NB4 (cell line): ENCODE data around the gene OBP2A.

Source experiments
- DNase-seq: peaks from one replicate; pipeline ENCODE4 v3.0.0; 2010; ENCODE audit warnings: low read depth
- H3K4me3 ChIP-seq: one replicate; pipeline ENCODE4 v1.5.1; 2011; ENCODE audit warnings: mild to moderate bottlenecking, low read depth, low read length, moderate library complexity
- MYC ChIP-seq: IDR thresholded peaks from 2 replicates; pipeline ENCODE4 v1.6.1; 2011; ENCODE audit warnings: low read depth, low read length
- POLR2A ChIP-seq: IDR thresholded peaks from 2 replicates; pipeline ENCODE4 v1.6.1; 2011; ENCODE audit warnings: mild to moderate bottlenecking; ENCODE audit not compliant: insufficient read length; ENCODE audit errors: extremely low read depth
- TF ChIP-seq, protein P1 (sequence below): IDR thresholded peaks from one replicate; pipeline ENCODE4 v1.5.1; 2012; ENCODE audit warnings: low read depth, low read length
- TF ChIP-seq, protein P2 (sequence below): IDR thresholded peaks from 2 replicates; pipeline ENCODE4 v1.6.1; 2011; ENCODE audit warnings: low read depth, low read length

OBP2A gene

GRCh38 chr9:135520916-135521607, 24.9 kb upstream of the OBP2A start, which contains the start of gene LCN1:
Gene LCN1, plus strand, starts transcription at chr9:135521440. Its CDS starts 58 bp downstream, at chr9:135521498.
- DNase-seq = no peak
- H3K4me3 ChIP-seq = no peak within 1 kb of the TSS
- TF ChIP-seq POLR2A (no peak), MYC (no peak)
- TF ChIP-seq, protein P1, sequence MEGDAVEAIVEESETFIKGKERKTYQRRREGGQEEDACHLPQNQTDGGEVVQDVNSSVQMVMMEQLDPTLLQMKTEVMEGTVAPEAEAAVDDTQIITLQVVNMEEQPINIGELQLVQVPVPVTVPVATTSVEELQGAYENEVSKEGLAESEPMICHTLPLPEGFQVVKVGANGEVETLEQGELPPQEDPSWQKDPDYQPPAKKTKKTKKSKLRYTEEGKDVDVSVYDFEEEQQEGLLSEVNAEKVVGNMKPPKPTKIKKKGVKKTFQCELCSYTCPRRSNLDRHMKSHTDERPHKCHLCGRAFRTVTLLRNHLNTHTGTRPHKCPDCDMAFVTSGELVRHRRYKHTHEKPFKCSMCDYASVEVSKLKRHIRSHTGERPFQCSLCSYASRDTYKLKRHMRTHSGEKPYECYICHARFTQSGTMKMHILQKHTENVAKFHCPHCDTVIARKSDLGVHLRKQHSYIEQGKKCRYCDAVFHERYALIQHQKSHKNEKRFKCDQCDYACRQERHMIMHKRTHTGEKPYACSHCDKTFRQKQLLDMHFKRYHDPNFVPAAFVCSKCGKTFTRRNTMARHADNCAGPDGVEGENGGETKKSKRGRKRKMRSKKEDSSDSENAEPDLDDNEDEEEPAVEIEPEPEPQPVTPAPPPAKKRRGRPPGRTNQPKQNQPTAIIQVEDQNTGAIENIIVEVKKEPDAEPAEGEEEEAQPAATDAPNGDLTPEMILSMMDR = no peak
- TF ChIP-seq, protein P2, sequence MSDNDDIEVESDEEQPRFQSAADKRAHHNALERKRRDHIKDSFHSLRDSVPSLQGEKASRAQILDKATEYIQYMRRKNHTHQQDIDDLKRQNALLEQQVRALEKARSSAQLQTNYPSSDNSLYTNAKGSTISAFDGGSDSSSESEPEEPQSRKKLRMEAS = no peak

DNA sequence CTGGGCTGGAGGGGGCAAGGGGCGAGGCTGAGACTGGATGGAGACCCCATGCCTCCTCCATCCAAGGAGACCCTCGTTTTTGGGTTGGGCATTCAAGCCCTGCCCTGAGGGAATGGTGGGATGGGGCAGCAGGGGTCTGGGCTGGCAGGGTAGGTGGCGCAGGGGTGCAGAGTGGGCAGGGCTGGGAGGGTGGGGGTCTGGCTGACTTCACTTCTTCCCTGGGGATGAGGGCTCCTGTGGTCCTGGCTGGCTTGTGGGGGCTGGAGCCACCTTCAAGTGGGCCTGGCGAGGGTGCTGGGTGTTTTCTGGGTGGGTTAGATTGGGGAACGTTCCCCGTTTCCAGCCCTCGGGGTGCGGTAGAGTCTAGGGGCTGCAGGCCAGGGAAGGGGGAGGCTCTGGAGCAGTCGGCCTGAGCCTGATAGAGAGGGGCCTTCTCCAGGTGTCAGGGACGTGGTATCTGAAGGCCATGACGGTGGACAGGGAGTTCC, 24.3 kb upstream of the OBP2A start:
- DNase-seq = no peak
- TF ChIP-seq, protein P2 = no peak
- TF ChIP-seq MYC (no peak), POLR2A (no peak)
- TF ChIP-seq, protein P1 = no peak
- no peak overlapping the region for H3K4me3 ChIP-seq

DNA sequence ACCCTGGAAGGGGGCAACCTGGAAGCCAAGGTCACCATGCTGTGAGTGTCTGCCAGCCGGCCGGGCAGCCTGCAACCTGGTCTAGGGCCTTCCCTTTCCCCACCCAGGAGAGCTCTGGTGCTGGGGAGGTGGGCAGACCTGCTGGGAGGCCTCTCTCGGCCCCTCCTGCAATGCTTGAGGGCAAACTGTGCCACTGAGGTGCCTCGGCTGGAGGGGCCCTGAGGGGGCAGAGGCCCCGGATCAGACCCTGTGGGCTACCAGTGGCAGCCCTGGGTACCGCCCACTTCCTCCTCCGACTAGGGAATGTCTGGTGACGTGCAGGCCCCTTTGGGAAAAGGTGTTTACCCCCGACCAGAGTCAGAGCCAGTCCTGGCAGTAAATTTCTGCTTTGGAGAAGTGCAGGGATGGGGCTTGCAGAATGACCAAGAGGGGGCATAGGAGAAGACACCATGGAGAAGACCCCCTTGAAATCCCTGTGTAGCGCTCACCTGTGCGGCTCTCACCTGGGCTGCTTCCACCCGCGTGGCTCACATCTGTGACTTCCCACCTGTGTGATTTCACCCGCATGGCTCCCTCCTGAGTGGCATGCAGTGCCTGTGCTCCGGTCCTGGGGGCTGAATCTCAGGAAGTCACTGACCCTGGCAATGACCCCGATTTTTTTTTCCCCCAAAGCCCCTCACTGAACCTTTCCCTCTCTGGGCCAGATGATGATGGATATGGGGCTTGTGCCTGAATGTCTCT, 23.6 kb upstream of the OBP2A start:
- TF ChIP-seq MYC (no peak), POLR2A (no peak)
- TF ChIP-seq, protein P2 = no peak
- TF ChIP-seq, protein P1 = no peak
- no peak for DNase-seq

DNA sequence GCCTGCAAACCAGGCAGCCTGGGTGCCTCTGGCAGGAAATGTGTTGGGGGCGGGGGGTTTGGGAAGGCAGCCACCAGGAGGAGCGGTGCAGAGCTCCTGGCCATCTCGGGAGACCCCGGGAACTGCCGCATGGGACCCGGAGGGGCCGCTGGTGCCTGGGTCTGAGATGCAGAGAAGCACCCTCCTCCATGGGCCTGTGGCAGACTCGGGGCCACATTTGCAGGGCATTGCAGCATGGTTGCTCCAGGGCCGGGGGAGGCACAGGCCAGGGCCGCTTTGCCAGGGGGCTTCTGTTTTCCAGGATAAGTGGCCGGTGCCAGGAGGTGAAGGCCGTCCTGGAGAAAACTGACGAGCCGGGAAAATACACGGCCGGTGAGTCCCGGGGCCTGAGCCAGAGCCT, 23.0 kb upstream of the OBP2A start:
- TF ChIP-seq, protein P1 = no peak
- H3K4me3 ChIP-seq = no peak overlapping the region
- no peak for DNase-seq

More for the DNA sequence above, 23.6 kb upstream of the OBP2A start:
- H3K4me3 ChIP-seq = no peak overlapping the region

DNA sequence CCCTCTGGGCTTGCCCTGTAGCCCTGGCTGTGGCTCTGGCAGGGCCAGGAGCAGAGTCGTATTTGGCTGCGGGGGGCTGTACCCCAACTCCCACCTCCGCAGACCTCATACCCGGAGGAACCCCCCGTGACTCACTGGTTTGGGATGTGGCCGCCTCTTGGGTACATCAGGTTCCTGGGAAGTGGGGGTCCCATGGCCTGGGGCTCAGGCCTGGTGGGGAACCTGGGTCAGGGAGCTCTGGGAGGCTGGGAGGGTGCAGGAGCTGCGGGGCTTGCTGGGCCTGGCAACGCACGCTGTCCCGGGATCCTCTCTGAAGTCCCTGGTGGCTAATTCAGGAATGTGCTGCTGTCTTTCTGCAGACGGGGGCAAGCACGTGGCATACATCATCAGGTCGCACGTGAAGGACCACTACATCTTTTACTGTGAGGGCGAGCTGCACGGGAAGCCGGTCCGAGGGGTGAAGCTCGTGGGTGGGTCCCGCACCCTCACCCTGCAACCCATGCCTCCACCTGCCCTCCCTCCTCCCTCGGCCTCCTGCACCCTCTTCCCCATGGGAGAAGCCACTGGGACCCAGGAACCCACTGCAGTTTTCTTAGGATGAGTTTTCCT, 22.3 kb upstream of the OBP2A start:
- no peak overlapping the region for H3K4me3 ChIP-seq
- DNase-seq = no peak
- TF ChIP-seq, protein P2 = no peak
- TF ChIP-seq MYC (no peak), POLR2A (no peak)
- TF ChIP-seq, protein P1 = no peak
